GM19467 (cell line): ENCODE data around the gene OR6C2.
"Not testable (repeated sequence)": the region's sequence is repeated elsewhere in the genome, so short reads cannot be mapped to it uniquely, and the experiment has no call there.

Experiments
- ATAC-seq: cut with Tn5 transposase; IDR thresholded peaks from one replicate; pipeline ENCODE4 v1.9.1; 2021; ENCODE audit warnings: mild to moderate bottlenecking, moderate library complexity; ENCODE audit not compliant: unreplicated experiment

The OR6C2 gene

DNA sequence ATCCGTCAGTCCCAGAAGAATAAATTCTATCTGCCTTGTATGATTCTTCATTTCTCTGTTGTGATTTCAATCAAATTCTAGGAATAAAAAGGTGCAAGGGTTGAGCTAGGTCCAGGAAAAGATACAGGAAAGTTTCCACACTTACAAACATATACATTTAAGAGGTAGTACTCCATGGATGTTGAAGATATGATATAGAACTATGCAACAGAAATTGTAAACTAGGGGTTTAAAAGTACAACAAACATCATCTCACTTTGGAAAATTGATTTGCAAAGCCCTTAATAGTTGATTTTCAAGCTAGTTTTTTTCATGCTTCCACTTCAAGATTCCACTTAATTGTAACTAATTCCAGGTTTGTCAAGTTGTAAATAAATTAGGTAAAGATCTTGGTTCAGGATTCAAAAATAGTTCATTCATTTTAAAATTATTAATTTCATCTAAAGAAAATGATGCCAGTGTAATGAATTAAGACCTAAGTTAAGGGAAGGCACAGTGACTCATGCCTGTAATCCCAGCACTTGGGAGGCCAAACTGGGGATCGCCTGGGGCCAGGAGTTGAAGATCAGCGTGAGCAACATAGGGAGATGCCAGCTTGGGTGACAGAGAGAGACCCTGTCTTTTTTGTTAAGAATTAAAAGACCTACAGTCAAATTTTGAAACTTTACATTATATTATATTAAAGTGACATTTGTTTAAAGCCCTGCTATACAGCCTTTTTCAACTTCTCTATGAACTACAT is 26.4 kb downstream of the OR6C2 start, which contains the start of gene OR6C70:
Gene OR6C70 (minus strand): TSS at position 51 of the 742 bp plus-strand sequence. CDS start 0 bp downstream, at position 51.
- ATAC-seq: no peak

DNA sequence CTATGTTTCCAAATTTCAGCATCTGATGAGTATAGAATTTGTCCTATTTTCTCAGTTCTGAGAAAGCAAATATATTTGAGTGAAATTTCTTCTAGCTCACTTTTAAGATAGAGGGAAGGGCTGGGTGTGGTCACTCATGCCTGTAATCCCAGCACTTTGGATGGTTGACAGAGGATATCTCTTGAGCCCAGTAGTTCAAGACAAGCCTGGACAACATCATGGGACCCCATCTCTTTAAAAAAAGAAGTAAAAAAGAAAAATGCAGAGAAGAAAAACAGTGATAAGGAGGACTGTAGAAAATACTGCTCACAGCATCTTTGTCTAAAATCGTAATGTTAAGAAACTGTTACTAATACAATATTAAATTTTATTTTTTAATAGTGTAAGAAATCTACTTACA is 28.4 kb downstream of the OR6C2 start:
- ATAC-seq: no peak

DNA sequence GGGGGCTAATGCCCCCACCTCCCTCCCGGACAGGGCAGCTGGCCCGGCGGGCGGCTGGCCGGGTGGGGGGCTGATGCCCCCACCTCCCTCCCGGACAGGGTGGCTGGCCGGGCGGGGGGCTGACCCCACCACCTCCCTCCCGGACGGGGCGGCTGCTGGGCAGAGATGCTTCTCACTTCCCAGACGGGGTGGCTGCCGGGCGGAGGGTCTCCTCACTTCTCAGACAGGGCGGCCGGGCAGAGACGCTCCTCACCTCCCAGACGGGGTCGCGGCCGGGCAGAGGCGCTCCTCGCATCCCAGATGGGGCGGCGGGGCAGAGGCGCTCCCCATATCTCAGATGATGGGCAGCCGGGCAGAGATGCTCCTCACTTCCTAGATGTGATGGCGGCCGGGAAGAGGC is 35.3 kb downstream of the OR6C2 start:
- not testable (repeated sequence) for ATAC-seq

DNA sequence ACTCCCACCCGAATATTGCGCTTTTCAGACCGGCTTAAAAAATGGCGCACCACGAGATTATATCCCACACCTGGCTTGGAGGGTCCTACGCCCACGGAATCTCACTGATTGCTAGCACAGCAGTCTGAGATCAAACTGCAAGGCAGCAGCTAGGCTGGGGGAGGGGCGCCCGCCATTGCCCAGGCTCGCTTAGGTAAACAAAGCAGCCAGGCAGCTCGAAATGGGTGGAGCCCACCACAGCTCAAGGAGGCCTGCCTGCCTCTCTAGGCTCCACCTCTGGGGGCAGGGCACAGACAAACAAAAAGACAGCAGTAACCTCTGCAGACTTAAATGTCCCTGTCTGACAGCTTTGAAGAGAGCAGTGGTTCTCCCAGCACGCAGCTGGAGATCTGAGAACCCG is 40.4 kb downstream of the OR6C2 start:
- ATAC-seq: not testable (repeated sequence)

DNA sequence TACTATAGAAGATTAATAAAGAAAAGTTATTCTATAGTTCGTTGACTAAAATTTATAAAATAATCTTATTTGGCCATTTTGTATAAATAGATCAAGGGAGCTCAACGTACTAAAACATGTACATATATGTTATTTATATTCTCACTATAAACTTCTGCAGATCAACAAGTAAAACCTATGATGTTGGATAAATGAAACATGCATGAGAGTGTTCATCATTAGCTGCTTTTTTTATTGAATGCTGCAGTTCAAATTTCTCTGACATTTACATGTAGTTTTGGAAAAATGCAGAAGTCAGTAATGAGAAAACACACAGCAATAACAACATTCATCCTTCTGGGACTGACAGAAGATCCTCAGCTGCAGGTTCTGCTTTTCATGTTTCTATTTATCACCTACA is 48.2 kb downstream of the OR6C2 start, which contains the start of gene OR6C68:
Gene OR6C68 (plus strand): TSS at position 301 of the 400 bp plus-strand sequence. CDS start 0 bp downstream, at position 301.
- no peak for ATAC-seq

- ATAC-seq: no peak
These were observed 51.6 kb downstream of the OR6C2 start for GRCh38 chr12:55495490-55495889.

DNA sequence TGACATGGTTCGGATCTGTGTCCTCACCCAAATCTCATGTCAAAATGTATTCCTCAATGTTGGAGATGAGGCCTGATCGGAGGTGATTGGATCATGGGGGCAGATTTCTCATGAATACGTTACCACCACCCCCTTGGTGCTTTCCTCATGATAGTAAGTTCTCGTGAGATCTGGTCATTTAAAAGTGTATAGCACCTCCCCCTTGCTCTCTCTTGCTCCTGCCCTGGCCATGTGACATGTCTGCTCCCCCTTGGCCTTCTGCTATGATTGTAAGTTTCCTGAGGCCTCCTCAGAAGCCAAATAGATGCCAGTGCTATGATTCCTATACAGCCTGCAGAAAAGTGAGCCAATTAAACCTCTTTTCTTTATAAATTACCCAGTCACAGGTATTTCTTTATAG is 55.4 kb downstream of the OR6C2 start:
- ATAC-seq: no peak

DNA sequence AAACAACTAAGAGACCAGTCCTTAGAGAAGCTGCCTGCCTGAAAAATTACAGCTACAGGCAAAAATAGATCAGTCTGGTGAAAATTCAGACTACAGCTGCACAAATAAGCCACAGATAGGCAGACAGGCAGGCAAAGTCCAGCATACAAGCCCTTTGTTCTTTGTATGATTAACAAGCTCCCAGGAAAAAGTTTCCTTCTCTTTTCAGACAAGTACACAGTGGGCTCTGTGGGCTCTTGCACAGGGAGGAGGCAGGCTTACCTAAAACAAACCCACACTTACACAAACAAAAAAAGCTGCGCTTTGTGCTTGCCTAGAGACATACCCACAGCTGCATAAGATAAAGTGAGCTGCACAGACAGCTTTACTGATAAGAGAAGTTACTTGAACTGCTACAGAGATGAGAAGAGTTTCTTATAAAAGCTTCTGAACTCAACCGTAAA is 56.0 kb downstream of the OR6C2 start:
- no peak for ATAC-seq

DNA sequence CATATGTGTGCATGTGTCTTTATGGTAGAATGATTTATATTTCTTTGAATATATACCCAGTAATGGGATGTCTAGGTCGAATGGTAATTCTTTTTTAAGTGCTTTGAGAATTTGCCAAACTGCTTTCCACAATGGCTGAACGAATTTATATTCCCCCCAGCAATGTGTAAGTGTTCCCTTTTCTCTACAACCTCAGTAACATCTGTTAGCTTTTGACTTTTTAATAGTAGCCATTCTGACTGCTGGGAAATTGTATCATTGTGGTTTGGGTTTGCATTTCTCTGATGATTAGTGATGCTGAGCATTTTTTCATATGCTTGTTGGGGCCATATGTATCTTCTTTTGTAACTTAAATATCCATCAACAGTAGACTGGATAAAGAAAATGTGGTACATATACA is 57.7 kb downstream of the OR6C2 start:
- no peak for ATAC-seq
